ENCODE measurements around the gene FADS2. TPM values are rescaled to one million over a fixed set of nuclear protein-coding genes. Genes with fewer than 3 reads are reported as not detected.

The FADS2 gene
- total RNA-seq, 4 donors from 2014 or later, result 130 to 455 (median 327) TPM

GRCh38 chr11:61847914-61848581 is 19.9 kb downstream of the FADS2 start:
- no peak for DNase-seq (ENCODE audit: low spot score in 2 of 2)
- H3K36me3 ChIP-seq, result peaks cover 7% of the 10 kb centered on the region
- H3K9me3 ChIP-seq, result no peaks in the 10 kb centered on the region
- peaks cover 3% of the 10 kb centered on the region for H3K4me1 ChIP-seq
- WGBS, result 86% methylated on average over 12 of the region's 18 CpGs
- H3K27ac ChIP-seq, result no peak overlapping the region
- H3K4me3 ChIP-seq, result no peak overlapping the region
- no peaks in the 10 kb centered on the region for H3K27me3 ChIP-seq
- TF ChIP-seq CTCF (IDR thresholded peaks at IDR 0.05) (no peak), POLR2AphosphoS5 (IDR thresholded peaks at IDR 0.05) (no peak), EP300 (IDR thresholded peaks at IDR 0.05) (no peak), POLR2A (IDR thresholded peaks at IDR 0.05) (no peak)

GRCh38 chr11:61848631-61849030 is 20.5 kb downstream of the FADS2 start:
- peaks cover 7% of the 10 kb centered on the region for H3K36me3 ChIP-seq
- WGBS, result 92% methylated on average over 9 of the region's 9 CpGs
- no peak for DNase-seq (ENCODE audit: low spot score in 2 of 2)

GRCh38 chr11:61850687-61851086 is 22.6 kb downstream of the FADS2 start:
- H3K36me3 ChIP-seq, result peaks cover 7% of the 10 kb centered on the region
- TF ChIP-seq POLR2A (IDR thresholded peaks at IDR 0.05) (no peak), POLR2AphosphoS5 (IDR thresholded peaks at IDR 0.05) (no peak), CTCF (IDR thresholded peaks at IDR 0.05) (no peak), EP300 (IDR thresholded peaks at IDR 0.05) (no peak)
- H3K4me3 ChIP-seq, result no peak overlapping the region
- H3K27ac ChIP-seq, result no peak overlapping the region
- no peaks in the 10 kb centered on the region for H3K9me3 ChIP-seq
- DNase-seq (ENCODE audit: low spot score in 2 of 2), result no peak
- H3K4me1 ChIP-seq, result peaks cover 3% of the 10 kb centered on the region
- 53% methylated on average over 7 of the region's 7 CpGs for WGBS
- H3K27me3 ChIP-seq, result no peaks in the 10 kb centered on the region

More at GRCh38 chr11:61848631-61849030, 20.5 kb downstream of the FADS2 start:
- H3K27ac ChIP-seq, result no peak overlapping the region
- H3K27me3 ChIP-seq, result no peaks in the 10 kb centered on the region
- H3K4me1 ChIP-seq, result peaks cover 3% of the 10 kb centered on the region
- no peaks in the 10 kb centered on the region for H3K9me3 ChIP-seq
- H3K4me3 ChIP-seq, result no peak overlapping the region
- TF ChIP-seq POLR2AphosphoS5 (IDR thresholded peaks at IDR 0.05) (no peak), CTCF (IDR thresholded peaks at IDR 0.05) (no peak), POLR2A (IDR thresholded peaks at IDR 0.05) (no peak), EP300 (IDR thresholded peaks at IDR 0.05) (no peak)

GRCh38 chr11:61851113-61851899 is 23.2 kb downstream of the FADS2 start:
- H3K9me3 ChIP-seq, result no peaks in the 10 kb centered on the region
- no peak overlapping the region for H3K27ac ChIP-seq
- peaks cover 7% of the 10 kb centered on the region for H3K36me3 ChIP-seq
- peaks cover 3% of the 10 kb centered on the region for H3K4me1 ChIP-seq
- no peak for TF ChIP-seq POLR2A (IDR thresholded peaks at IDR 0.05)
- TF ChIP-seq CTCF (IDR thresholded peaks at IDR 0.05), result no peak
- no peak for TF ChIP-seq EP300 (IDR thresholded peaks at IDR 0.05)
- TF ChIP-seq POLR2AphosphoS5 (IDR thresholded peaks at IDR 0.05), result no peak
- H3K27me3 ChIP-seq, result no peaks in the 10 kb centered on the region
- H3K4me3 ChIP-seq, result no peak overlapping the region
- WGBS, result 74% methylated on average over 21 of the region's 24 CpGs
- no peak for DNase-seq (ENCODE audit: low spot score in 2 of 2)

DNA sequence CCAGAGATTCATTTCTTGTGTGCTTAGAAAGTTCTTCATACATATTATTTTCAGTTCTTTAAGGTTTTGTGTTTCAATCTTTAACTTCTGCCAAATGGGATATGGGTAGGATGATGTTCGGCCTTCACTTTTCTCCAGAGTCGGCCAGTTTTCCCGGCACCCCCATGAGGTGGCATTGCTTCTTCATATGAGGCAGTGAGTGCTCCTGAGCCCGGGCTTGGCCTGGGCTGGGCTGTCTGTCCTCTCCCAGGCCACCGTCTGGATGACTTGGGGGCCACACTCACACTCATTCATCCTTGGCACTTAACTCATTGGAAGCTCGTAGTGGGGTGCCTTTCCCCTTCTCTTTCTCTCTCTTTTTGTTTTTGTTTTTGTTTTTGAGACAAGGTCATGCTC is 23.8 kb downstream of the FADS2 start:
- H3K27ac ChIP-seq, result no peak overlapping the region
- DNase-seq (ENCODE audit: low spot score in 2 of 2), result no peak
- TF ChIP-seq EP300 (IDR thresholded peaks at IDR 0.05) (no peak), CTCF (IDR thresholded peaks at IDR 0.05) (no peak), POLR2AphosphoS5 (IDR thresholded peaks at IDR 0.05) (no peak), POLR2A (IDR thresholded peaks at IDR 0.05) (no peak)
- peaks cover 3% of the 10 kb centered on the region for H3K4me1 ChIP-seq
- no peak overlapping the region for H3K4me3 ChIP-seq
- H3K36me3 ChIP-seq, result peaks cover 7% of the 10 kb centered on the region
- WGBS, result 92% methylated on average over 6 of the region's 6 CpGs
- no peaks in the 10 kb centered on the region for H3K9me3 ChIP-seq
- H3K27me3 ChIP-seq, result no peaks in the 10 kb centered on the region
